ENCODE results near the gene TWNK. TPM values are rescaled to one million over a fixed set of nuclear protein-coding genes. Genes with fewer than 3 reads are reported as not detected.

The TWNK gene
- total and polyA plus RNA-seq, 9 of the 15 experiments (the other 6 are each of a cell fraction or from before 2014, with no cell fraction given) = 11.6 to 34.7 (median 17.4) TPM

DNA sequence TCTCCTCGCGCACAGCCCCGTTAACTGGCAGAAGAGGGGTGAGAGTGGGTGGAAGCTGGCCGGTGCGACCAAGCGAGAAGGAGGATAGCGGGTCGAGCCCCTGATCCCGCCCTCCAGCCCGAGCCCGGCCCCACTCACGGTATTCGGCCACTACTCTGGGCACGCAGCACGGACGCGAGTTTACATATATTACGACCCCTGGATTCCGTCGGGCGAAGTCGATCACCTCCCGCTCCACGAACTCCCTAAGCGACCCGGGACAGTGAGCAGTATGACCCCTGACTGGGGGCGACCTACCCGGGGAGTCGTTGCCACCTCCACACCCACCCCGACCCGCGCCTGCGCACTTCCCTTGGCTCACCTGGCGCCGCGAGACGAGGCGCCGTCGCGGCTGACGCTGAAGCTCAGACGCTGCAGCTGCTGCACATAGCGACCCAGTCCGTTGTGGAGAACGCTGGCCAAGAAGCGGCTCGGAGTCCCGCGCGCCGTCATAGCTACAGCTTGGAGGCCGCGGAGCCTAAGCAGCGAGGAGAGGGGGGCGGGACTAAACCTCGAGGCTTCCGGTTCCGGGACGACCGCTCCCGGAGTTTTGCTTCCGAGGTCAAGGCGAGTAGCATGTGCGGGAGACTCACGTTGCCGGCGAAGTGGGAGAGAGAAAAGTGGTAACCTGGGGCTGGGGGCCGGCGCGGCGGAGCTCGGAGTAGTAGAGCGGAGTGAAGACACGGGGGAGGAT lies at the start of gene TWNK, which contains the start of gene MRPL43 (continued):
- TF ChIP-seq, protein P1, sequence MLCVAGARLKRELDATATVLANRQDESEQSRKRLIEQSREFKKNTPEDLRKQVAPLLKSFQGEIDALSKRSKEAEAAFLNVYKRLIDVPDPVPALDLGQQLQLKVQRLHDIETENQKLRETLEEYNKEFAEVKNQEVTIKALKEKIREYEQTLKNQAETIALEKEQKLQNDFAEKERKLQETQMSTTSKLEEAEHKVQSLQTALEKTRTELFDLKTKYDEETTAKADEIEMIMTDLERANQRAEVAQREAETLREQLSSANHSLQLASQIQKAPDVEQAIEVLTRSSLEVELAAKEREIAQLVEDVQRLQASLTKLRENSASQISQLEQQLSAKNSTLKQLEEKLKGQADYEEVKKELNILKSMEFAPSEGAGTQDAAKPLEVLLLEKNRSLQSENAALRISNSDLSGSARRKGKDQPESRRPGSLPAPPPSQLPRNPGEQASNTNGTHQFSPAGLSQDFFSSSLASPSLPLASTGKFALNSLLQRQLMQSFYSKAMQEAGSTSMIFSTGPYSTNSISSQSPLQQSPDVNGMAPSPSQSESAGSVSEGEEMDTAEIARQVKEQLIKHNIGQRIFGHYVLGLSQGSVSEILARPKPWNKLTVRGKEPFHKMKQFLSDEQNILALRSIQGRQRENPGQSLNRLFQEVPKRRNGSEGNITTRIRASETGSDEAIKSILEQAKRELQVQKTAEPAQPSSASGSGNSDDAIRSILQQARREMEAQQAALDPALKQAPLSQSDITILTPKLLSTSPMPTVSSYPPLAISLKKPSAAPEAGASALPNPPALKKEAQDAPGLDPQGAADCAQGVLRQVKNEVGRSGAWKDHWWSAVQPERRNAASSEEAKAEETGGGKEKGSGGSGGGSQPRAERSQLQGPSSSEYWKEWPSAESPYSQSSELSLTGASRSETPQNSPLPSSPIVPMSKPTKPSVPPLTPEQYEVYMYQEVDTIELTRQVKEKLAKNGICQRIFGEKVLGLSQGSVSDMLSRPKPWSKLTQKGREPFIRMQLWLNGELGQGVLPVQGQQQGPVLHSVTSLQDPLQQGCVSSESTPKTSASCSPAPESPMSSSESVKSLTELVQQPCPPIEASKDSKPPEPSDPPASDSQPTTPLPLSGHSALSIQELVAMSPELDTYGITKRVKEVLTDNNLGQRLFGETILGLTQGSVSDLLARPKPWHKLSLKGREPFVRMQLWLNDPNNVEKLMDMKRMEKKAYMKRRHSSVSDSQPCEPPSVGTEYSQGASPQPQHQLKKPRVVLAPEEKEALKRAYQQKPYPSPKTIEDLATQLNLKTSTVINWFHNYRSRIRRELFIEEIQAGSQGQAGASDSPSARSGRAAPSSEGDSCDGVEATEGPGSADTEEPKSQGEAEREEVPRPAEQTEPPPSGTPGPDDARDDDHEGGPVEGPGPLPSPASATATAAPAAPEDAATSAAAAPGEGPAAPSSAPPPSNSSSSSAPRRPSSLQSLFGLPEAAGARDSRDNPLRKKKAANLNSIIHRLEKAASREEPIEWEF (CRISPR knock-in tag; IDR thresholded peaks at IDR 0.05) = no peak
- no peak for TF ChIP-seq ZNF324 (CRISPR knock-in tag; IDR thresholded peaks at IDR 0.05)
- TF ChIP-seq, protein P2, sequence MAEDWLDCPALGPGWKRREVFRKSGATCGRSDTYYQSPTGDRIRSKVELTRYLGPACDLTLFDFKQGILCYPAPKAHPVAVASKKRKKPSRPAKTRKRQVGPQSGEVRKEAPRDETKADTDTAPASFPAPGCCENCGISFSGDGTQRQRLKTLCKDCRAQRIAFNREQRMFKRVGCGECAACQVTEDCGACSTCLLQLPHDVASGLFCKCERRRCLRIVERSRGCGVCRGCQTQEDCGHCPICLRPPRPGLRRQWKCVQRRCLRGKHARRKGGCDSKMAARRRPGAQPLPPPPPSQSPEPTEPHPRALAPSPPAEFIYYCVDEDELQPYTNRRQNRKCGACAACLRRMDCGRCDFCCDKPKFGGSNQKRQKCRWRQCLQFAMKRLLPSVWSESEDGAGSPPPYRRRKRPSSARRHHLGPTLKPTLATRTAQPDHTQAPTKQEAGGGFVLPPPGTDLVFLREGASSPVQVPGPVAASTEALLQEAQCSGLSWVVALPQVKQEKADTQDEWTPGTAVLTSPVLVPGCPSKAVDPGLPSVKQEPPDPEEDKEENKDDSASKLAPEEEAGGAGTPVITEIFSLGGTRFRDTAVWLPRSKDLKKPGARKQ (CRISPR knock-in tag; IDR thresholded peaks at IDR 0.05) = no peak
- TF ChIP-seq KAT8 (IDR thresholded peaks at IDR 0.05; ENCODE audit: low read depth) = no peak
- TF ChIP-seq TEAD4 (IDR thresholded peaks at IDR 0.05; ENCODE audit: low read length) = no peak
- no peak for TF ChIP-seq TEAD4 (CRISPR knock-in tag; IDR thresholded peaks at IDR 0.05; ENCODE audit: borderline replicate concordance)
- TF ChIP-seq, protein P3, sequence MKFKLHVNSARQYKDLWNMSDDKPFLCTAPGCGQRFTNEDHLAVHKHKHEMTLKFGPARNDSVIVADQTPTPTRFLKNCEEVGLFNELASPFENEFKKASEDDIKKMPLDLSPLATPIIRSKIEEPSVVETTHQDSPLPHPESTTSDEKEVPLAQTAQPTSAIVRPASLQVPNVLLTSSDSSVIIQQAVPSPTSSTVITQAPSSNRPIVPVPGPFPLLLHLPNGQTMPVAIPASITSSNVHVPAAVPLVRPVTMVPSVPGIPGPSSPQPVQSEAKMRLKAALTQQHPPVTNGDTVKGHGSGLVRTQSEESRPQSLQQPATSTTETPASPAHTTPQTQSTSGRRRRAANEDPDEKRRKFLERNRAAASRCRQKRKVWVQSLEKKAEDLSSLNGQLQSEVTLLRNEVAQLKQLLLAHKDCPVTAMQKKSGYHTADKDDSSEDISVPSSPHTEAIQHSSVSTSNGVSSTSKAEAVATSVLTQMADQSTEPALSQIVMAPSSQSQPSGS (CRISPR knock-in tag; IDR thresholded peaks at IDR 0.05) = no peak
- TF ChIP-seq ZNF121 (CRISPR knock-in tag; conservative IDR thresholded peaks at IDR 0.05) = no peak
- TF ChIP-seq FIP1L1 (IDR thresholded peaks at IDR 0.05; ENCODE audit: low read depth, low read length, poor library complexity, severe bottlenecking) = no peak
- no peak for TF ChIP-seq MTA3 (IDR thresholded peaks at IDR 0.05; ENCODE audit: borderline replicate concordance)
- TF ChIP-seq, protein P4, sequence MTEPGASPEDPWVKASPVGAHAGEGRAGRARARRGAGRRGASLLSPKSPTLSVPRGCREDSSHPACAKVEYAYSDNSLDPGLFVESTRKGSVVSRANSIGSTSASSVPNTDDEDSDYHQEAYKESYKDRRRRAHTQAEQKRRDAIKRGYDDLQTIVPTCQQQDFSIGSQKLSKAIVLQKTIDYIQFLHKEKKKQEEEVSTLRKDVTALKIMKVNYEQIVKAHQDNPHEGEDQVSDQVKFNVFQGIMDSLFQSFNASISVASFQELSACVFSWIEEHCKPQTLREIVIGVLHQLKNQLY (CRISPR knock-in tag; conservative IDR thresholded peaks at IDR 0.05) = no peak
- no peak for TF ChIP-seq CBX3 (IDR thresholded peaks at IDR 0.05; ENCODE audit: borderline replicate concordance in 1 of 2, low read length in 2 of 2)
- no peak for TF ChIP-seq HNRNPLL (IDR thresholded peaks at IDR 0.05; ENCODE audit: low read depth, low read length, poor library complexity, severe bottlenecking)
- TF ChIP-seq, protein P5, sequence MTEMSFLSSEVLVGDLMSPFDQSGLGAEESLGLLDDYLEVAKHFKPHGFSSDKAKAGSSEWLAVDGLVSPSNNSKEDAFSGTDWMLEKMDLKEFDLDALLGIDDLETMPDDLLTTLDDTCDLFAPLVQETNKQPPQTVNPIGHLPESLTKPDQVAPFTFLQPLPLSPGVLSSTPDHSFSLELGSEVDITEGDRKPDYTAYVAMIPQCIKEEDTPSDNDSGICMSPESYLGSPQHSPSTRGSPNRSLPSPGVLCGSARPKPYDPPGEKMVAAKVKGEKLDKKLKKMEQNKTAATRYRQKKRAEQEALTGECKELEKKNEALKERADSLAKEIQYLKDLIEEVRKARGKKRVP (CRISPR knock-in tag; IDR thresholded peaks at IDR 0.05) = no peak
- TF ChIP-seq, protein P6, sequence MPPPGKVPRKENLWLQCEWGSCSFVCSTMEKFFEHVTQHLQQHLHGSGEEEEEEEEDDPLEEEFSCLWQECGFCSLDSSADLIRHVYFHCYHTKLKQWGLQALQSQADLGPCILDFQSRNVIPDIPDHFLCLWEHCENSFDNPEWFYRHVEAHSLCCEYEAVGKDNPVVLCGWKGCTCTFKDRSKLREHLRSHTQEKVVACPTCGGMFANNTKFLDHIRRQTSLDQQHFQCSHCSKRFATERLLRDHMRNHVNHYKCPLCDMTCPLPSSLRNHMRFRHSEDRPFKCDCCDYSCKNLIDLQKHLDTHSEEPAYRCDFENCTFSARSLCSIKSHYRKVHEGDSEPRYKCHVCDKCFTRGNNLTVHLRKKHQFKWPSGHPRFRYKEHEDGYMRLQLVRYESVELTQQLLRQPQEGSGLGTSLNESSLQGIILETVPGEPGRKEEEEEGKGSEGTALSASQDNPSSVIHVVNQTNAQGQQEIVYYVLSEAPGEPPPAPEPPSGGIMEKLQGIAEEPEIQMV (tag; conservative IDR thresholded peaks at IDR 0.05; ENCODE audit: low read depth) = no peak

All from K562 (cell line).